MM.1S (cell line): ENCODE results near the gene RWDD1.
A peak's percentile ranks its signal among the peaks of the same experiment; 100 is the strongest.

ENCODE experiments used
- DNase-seq: peaks from one replicate; pipeline ENCODE4 v3.0.0-alpha.2; 2015
- H2AFZ ChIP-seq: fragments of 300-600 bp; sonication (generic); 2 replicates; pipeline ENCODE4 v1.6.0; 2016; ENCODE audit warnings: antibody characterized with exemption, low read length
- H3F3A ChIP-seq: fragments of 300-600 bp; sonication (generic); 2 replicates; pipeline ENCODE4 v1.6.1; 2016; ENCODE audit warnings: mild to moderate bottlenecking, antibody characterized with exemption, low read length, moderate library complexity, mixed read lengths; ENCODE audit not compliant: insufficient read depth
- H3K27ac ChIP-seq: fragments of 300-600 bp; sonication (generic); 2 replicates; pipeline ENCODE4 v1.5.1; 2016; ENCODE audit warnings: mild to moderate bottlenecking, low read length
- H3K27me3 ChIP-seq: fragments of 300-600 bp; sonication (generic); replicated peaks from 2 replicates; pipeline ENCODE4 v1.6.0; 2016; ENCODE audit warnings: low read length; ENCODE audit not compliant: insufficient read depth
- H3K36me3 ChIP-seq: fragments of 300-600 bp; sonication (generic); replicated peaks from 2 replicates; pipeline ENCODE4 v1.6.1; 2016; ENCODE audit warnings: mild to moderate bottlenecking, low read length, mixed read lengths; ENCODE audit not compliant: insufficient read depth
- H3K4me1 ChIP-seq: fragments of 300-600 bp; sonication (generic); 2 replicates; pipeline ENCODE4 v1.6.1; 2016; ENCODE audit warnings: low read length, mixed read lengths
- H3K4me2 ChIP-seq: fragments of 300-600 bp; sonication (generic); 2 replicates; pipeline ENCODE4 v1.6.0; 2016; ENCODE audit warnings: low read depth, low read length
- H3K4me3 ChIP-seq: fragments of 300-600 bp; sonication (generic); 2 replicates; pipeline ENCODE4 v1.5.1; 2016; ENCODE audit warnings: low read length, mixed read lengths
- H3K79me2 ChIP-seq: fragments of 300-600 bp; sonication (generic); 2 replicates; pipeline ENCODE4 v1.6.1; 2016; ENCODE audit warnings: mixed run types, low read length, mixed read lengths
- H3K9ac ChIP-seq: fragments of 300-600 bp; sonication (generic); 2 replicates; pipeline ENCODE4 v1.6.1; 2016; ENCODE audit warnings: low read length, mixed read lengths
- H3K9me2 ChIP-seq: fragments of 300-600 bp; sonication (generic); replicated peaks from 2 replicates; pipeline ENCODE4 v1.6.1; 2016; ENCODE audit warnings: mild to moderate bottlenecking, low read length, mixed read lengths; ENCODE audit not compliant: insufficient read depth
- H3K9me3 ChIP-seq: fragments of 300-600 bp; sonication (generic); replicated peaks from 2 replicates; pipeline ENCODE4 v1.6.1; 2016; ENCODE audit warnings: mild to moderate bottlenecking, low read length, mixed read lengths; ENCODE audit not compliant: insufficient read depth
- H4K20me1 ChIP-seq: fragments of 300-600 bp; sonication (generic); 2 replicates; pipeline ENCODE4 v1.6.1; 2016; ENCODE audit warnings: mild to moderate bottlenecking, low read length, moderate library complexity, mixed read lengths; ENCODE audit not compliant: insufficient read depth
- CTCF ChIP-seq: fragments of 300-600 bp; sonication (generic); IDR thresholded peaks from 2 replicates; pipeline ENCODE4 v1.5.1; 2016; ENCODE audit warnings: antibody characterized with exemption, low read length, mixed read lengths
- EZH2 ChIP-seq: fragments of 300-600 bp; sonication (generic); optimal IDR thresholded peaks from 2 replicates; pipeline ENCODE3; 2017; ENCODE audit warnings: low read depth, mild to moderate bottlenecking, antibody characterized with exemption, low read length, mixed read lengths
- EZH2phosphoT487 ChIP-seq: fragments of 300-600 bp; sonication (generic); IDR thresholded peaks from 2 replicates; pipeline ENCODE4 v1.6.1; 2018; ENCODE audit warnings: antibody characterized with exemption, low read length

The RWDD1 gene

GRCh38 chr6:116557893-116558292 lies 13.4 kb upstream of the RWDD1 start:
- Histone ChIP-seq H3K4me1 (no peaks in the 10 kb centered on the region), H4K20me1 (no peaks in the 10 kb centered on the region), H3K36me3 (no peaks in the 10 kb centered on the region), H2AFZ (no peak overlapping the region), H3K9ac (no peak overlapping the region), H3K4me3 (no peak overlapping the region), H3K9me2 (no peaks in the 10 kb centered on the region), H3K9me3 (no peaks in the 10 kb centered on the region), H3K27ac (no peak overlapping the region), H3K79me2 (no peaks in the 10 kb centered on the region), H3F3A (no peaks in the 10 kb centered on the region), H3K4me2 (no peak overlapping the region), H3K27me3 (no peaks in the 10 kb centered on the region)
- no peak for TF ChIP-seq CTCF
- TF ChIP-seq EZH2 = no peak
- TF ChIP-seq EZH2phosphoT487 = no peak
- no peak for DNase-seq

GRCh38 chr6:116560130-116560529 lies 11.2 kb upstream of the RWDD1 start:
- Histone ChIP-seq H3K4me1 (no peaks in the 10 kb centered on the region), H3K27ac (no peak overlapping the region), H3K79me2 (no peaks in the 10 kb centered on the region), H2AFZ (no peak overlapping the region), H3K27me3 (no peaks in the 10 kb centered on the region), H3K9me2 (no peaks in the 10 kb centered on the region), H3K4me3 (no peak overlapping the region), H3K36me3 (no peaks in the 10 kb centered on the region), H3K4me2 (no peak overlapping the region), H4K20me1 (no peaks in the 10 kb centered on the region), H3F3A (no peaks in the 10 kb centered on the region), H3K9ac (no peak overlapping the region), H3K9me3 (no peaks in the 10 kb centered on the region)
- TF ChIP-seq EZH2 (no peak), CTCF (no peak), EZH2phosphoT487 (no peak)
- no peak for DNase-seq

- Histone ChIP-seq H3K4me2 (no peak overlapping the region), H3K27ac (no peak overlapping the region), H3K9me2 (no peaks in the 10 kb centered on the region), H4K20me1 (no peaks in the 10 kb centered on the region), H3F3A (no peaks in the 10 kb centered on the region), H3K4me3 (no peak overlapping the region), H3K9ac (no peak overlapping the region), H3K36me3 (no peaks in the 10 kb centered on the region), H3K79me2 (no peaks in the 10 kb centered on the region), H3K4me1 (no peaks in the 10 kb centered on the region), H3K27me3 (no peaks in the 10 kb centered on the region), H3K9me3 (no peaks in the 10 kb centered on the region), H2AFZ (no peak overlapping the region)
- TF ChIP-seq EZH2 (no peak), CTCF (peak; percentile 92)
- DNase-seq = peak; percentile 55
Measured at GRCh38 chr6:116561377-116562018, 9.8 kb upstream of the RWDD1 start.
